Measurements from ENCODE around the gene NES.

The NES gene

DNA sequence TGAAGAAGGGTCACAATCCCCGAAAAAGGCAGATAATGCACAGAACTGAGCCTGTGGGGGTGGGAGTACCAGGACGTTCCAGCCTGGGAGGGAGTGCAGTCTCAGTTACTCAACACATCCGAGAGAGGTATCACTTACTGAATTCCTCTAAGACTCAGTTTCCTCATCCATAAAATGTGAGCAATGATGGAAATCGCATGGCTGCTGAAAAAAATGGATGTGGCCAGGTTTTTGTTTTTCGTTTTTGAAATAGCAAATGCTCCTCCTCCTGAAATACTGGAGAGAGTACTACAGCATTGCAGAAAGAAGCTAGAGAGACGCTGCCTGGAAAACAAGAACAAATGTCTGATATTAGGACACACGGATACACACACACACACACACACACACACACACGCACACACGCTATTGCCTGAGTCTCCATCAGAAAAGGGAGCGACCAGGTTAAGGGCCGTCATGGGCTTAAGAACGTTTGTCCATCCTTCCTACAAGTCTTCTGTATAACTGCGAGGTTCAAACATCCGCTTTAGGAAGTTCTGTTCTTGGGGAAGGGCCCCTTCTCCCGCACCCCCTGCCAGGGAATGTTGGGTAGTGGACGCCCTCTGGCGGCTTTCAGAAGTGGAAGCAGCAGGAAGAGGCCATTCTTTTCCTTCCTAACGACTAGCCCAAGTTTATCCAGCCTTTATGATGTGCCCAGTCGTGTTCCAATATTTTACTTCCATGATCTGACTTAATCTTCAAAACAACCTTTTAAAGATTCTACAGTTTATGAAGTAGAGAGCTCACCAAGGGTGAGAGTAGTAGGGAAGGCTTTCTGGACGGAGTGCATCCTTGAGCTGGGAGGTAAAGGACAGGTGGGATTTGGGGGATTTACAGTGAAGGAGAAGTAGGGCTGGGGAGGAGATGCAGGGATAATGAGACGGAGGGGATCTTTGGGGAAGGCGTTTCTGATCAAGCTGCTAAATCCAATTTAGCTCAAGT is 699 bp upstream of the NES start:
- DNase-seq: peak; percentile 70

DNA sequence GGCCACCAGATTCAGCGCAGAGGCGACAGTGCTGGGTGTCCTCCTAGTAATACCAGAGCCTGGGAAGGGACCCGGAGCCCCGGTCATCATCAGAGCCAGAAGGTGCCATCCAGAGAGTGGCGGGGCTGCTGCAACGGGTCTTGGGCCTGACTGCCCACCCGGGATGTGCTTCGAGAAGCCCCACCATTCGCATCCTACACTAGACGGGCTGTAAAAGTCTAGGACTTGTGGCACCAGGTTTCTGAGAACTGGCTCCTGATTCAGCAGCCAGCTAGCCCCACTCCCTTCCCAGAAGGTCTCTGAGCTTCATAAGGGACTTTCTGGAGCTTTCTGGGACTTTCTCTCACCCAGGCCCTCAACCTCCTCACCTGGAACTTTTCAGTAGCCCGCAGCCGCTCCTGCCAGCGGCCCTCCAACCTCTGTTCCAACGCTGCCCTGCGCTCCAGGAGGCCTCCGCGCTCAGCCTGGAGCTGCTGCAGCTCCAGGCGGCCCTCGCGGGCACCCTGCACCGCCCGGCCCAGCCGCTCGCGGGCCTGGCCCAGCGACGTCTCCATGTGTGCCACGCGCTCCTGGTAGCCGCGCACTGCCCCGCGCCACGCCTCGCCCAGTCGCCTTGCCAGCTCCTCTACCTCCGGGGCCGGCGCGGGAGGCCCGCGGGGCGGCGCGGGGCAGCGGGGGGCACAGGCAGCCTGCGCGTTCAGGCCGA is 940 bp downstream of the NES start:
- DNase-seq: peak; percentile 40

- no peak for DNase-seq
Measured at GRCh38 chr1:156675210-156676113, 1.7 kb downstream of the NES start.

GRCh38 chr1:156673387-156674121 is 3.7 kb downstream of the NES start:
- DNase-seq: peak; percentile 48

- no peak for DNase-seq
Measured at GRCh38 chr1:156671804-156672203, 5.4 kb downstream of the NES start.

DNA sequence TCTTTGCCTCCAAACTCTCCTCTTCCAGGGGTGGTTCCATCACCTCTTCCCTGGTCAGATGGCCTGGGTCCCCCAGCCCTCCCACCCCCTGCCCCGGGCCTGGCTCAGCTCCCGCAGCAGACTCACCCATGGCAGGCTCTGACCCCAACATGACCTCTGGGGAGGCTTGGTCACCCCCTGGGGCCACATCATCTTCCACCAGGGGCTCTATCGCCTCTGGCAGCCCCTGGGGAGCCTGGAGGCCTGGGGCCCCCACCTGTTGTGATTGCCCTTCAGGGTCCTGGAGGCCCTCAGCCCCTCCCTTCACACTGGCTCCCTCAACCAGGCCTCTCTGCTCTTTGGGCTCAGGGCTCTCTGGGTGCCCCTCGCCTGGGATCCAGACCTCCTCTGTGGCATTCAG is 6.4 kb downstream of the NES start:
- no peak for DNase-seq

DNA sequence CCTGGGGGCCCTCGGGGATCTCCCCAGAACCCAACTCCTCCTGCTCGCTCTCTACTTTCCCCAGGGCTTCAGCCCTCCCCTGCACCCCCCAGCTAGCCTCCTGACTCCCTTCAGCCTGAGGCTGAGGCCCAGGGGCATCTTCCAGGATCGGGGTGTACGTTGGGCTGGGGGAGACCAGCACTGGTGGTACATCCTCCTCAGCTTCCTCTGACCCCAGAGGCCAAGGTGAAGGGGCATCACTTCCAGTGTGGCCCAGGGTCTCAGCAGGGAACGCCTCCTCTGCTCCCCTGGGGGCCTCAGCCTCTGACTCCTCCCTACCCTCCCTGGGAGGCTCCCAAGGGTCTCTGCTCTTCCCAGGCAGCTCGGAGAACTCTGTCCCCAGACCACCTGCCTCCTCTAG is 6.8 kb downstream of the NES start:
- no peak for DNase-seq

GRCh38 chr1:156669794-156670193 is 7.4 kb downstream of the NES start:
- DNase-seq: no peak

GRCh38 chr1:156668801-156669637 is 8.2 kb downstream of the NES start:
- no peak for DNase-seq

DNA sequence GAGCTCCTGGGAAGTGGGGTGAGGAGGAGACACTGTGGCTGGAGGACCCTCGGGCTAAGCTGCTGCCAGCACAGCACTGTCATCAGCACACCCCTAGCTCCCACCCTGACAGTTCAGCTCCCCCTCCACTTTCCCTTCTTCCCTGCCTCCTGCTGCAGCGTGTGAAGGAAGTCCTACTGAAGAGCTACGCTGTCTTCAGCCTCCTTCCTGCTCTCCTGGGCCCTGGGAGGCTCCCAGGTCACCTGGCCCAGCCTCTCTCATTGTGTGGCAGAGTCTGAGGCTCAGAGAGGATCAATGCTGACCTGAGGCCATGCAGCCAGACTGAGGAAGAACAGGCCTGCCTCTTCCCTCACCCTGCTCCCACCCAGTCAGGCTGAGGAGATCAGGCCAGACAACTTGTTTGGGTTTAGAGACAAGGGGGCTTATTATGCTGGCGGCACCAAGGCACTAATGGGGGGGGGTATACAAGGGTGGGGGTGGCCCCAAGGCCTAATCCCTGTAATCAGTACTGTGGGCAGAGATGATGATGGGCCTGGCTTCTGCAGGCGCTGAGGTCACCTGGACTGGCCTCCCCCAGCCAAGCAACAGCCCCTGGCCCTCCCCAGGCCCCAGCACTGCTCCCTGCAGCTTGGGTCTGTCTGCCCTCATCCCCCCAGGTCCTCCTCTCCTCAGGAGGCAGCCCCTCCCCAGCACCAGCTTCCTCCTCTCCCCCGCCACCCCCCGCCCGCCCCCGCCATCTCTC is 9.1 kb downstream of the NES start:
- DNase-seq: no peak

GRCh38 chr1:156667610-156667967 is 9.6 kb downstream of the NES start:
- no peak for DNase-seq

DNA sequence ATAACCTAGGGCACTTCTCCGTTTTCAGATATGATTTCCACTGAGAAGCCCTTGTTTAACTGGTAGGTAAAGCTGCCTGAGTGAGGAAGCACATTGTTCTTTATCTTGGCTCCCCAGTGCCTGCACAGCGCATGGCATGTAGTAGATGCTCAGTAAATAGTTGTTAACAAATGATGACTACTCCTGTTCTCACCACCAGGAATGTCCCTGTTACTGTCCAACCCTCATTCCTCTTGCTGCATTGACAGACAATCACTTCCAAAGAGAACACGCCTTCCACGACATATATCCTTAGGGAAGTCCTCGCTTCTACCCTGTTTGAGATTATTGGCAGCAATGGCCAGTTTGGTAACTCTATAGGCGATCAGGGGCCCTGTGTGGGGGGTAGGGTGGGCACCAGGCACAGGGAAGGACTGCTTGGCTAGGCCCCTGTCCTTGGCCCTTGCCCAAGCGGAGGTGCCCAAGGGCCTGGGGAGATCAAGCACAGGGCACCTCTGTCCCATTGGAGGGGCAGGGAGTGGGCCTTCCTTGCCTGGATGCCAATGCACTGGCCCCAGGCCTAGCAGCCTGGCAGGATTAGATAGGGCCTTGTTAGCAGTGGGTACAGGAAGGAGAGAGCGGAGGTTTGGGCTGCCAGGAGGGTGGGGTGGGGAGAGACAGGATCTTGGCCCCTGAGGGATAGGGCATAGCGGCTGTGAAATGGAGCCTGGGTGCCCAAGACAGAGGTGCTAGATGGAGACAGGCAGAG is 10.2 kb downstream of the NES start:
- no peak for DNase-seq

DNA sequence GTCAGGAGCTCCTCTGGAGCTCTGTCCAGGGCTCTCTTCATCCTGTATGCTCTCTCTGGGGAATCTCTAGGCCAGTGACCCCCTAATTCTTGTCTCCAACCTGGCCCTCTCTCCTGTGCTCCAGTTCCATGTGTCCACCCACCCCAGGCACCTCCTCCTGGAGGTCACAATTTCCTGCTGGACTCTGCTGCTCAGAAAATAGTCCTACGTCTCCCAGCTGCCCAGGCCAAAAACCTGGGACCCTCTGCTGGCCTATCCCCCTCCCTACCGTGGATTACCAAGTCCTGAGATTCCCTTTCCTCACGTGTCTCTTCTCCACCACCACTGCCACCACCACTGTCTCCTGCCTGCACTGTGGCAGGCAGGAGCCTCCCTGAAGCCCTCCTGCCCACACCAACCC is 11.7 kb downstream of the NES start:
- DNase-seq: no peak

GRCh38 chr1:156664767-156665411 is 12.3 kb downstream of the NES start:
- no peak for DNase-seq

GRCh38 chr1:156664046-156664766 is 13.0 kb downstream of the NES start:
- no peak for DNase-seq

DNA sequence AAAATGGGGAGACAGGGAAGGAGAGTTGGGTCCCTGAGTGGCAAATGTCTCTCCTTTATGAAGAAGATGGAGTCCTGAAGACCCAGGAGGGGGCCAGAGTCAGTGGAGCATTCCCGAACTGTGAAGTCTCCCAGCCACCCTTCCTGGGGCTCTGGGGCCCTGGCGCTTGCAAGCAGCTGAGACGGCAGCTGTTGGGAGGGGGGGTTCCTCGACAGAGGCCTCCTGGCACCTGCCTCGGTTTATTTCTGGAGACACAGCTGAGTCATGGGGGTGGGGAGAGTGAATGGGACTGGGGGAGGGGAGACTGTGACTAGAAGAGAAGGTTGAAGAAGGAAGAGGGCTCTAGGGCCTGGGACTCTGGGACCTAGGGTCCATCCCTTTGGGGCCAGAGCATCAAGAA is 14.0 kb downstream of the NES start:
- DNase-seq: no peak

GRCh38 chr1:156662800-156663055 is 14.5 kb downstream of the NES start:
- DNase-seq: no peak

DNA sequence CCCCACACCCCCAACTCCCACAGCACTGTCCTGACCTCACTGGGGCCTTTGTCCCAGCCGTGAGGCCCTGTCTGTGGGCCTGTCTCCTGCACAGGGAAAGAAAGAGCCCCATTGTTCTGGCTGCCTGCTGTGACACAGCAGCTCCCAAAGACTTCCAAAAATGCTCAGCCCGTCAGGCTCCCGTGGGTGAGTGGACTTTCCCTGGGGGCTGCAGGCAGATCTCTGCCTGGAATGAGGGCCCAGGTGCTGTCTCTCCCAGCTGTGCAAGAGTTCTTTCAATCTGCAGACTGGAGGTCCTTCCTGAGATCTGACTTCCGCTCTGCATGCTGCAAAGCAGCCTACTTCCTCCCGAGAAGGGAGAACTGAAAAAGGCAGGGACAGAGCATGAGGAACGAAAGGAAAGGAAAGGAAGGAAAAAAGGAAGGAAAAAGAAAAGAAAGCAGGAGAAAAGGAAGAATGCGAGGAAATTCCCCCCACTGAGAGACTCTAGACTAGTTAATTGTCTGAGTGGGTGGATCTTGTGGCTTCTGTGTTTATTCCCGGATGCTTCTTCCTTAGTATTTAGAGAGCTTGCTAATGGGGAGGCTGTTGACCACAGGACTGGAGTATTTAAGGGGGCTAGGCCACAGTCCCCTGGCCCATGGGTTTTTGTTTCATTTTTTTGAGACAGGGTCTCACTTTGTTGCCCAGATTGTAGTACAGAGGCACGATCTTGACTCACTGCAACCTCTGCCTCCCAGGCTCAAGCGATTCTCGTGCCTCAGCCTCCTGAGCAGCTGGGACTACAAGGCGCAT is 15.0 kb downstream of the NES start:
- no peak for DNase-seq

Measured in NCI-H146 (cell line).